ENCODE results near the gene ATF6B. TPM values are rescaled to one million over a fixed set of nuclear protein-coding genes. Genes with fewer than 3 reads are reported as not detected.

Gene ATF6B
- polyA plus RNA-seq, 4 donors = 15.4 to 89.5 (median 45.8) TPM

DNA sequence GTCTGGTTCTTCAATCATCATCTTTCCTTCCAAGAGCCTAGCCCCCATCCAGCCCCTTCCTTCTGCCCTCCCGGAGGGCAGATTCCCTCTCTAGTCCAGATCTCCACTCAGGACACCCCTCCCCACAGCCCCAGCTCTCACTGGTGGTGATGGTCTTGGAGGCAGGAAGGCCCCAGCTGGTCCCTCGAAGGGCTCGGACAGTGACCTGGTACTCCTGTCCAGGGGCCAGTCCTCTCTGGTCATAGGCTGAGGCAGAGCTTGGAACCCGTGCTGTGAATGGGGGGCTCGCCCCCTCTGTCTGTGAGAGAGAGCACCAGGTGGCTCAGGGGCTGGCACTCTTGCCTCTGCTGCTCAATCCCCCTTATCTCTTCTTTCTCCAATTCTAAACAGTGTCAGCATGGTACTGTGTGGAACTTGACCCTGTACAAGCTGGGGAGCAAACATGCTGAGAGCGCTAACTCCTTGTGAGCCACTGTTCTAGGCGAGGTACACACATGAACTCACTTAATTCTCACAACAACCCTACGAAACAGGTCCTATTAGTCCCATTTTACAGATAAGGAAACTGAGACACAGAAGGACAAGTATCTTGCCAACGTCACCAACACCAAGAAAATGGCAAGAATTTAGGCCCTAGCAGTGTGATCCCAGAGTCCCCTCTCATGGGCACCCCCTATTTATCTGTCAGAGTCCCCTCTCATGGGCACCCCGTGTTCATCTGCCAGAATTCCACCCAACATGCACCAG, 38.8 kb downstream of the ATF6B start:
- WGBS, 3 donors = 57 to 74% (median 60%) methylated on average over 10 of the region's 10 CpGs
- DNase-seq = peak in 1 of 2 donors; percentile 60
- Histone ChIP-seq H3K4me3 (ENCODE audit: low read depth in 1 of 3, low read length in 3 of 3) (no peak overlapping the region), H3K27ac (ENCODE audit: low read depth in 1 of 3, low read length in 2 of 3) (no peak overlapping the region), H3K36me3 (ENCODE audit: control insufficient read depth in 3 of 3, insufficient read depth in 2 of 3, low read depth in 1 of 3, low read length in 3 of 3) (peaks cover 0 to 1% (median 0%) of the 10 kb centered on the region in 3 donors), H3K4me1 (ENCODE audit: control insufficient read depth in 3 of 3, insufficient read depth in 2 of 3, low read depth in 1 of 3, low read length in 2 of 3) (peaks cover 2 to 45% (median 3%) of the 10 kb centered on the region in 3 donors), H3K9me3 (ENCODE audit: control insufficient read depth in 2 of 2, insufficient read depth in 1 of 2, low read depth in 1 of 2, low read length in 1 of 2) (no peaks in the 10 kb centered on the region), H3K27me3 (ENCODE audit: control insufficient read depth in 3 of 3, insufficient read depth in 3 of 3, low read length in 3 of 3) (peaks cover 0 to 10% (median 0%) of the 10 kb centered on the region in 3 donors)
- no peak for FAIRE-seq

DNA sequence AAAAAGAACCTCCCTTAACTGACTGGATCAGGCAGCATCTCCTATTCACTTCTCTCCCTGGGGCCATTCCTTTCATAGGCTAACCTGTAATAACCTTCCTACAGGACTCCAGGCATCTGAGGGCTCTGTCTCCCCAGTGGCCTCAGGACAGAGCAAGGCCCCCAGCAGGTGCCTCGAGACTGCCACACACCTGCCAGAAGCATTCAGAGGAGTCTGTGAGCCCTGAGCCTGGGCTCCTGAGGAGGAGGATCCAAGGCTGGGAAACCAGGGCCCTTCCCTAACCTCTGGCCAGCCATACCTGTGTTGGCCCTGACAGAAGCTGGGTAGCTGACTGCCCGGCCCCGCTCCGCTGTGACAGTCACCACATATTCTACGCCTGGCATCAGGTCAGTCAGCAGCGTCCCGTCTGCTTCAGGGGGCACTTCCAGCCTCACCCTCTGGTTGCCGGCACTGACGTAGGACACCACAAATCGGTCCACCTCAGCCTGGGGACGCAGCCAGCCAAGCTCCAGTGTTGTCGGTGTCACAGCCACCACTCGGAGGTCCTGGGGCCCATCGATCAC, 39.5 kb downstream of the ATF6B start:
- Histone ChIP-seq H3K4me3 (ENCODE audit: low read depth in 1 of 3, low read length in 3 of 3) (no peak overlapping the region), H3K36me3 (ENCODE audit: control insufficient read depth in 3 of 3, insufficient read depth in 2 of 3, low read depth in 1 of 3, low read length in 3 of 3) (peaks cover 0 to 6% (median 0%) of the 10 kb centered on the region in 3 donors), H3K27ac (ENCODE audit: low read depth in 1 of 3, low read length in 2 of 3) (peak overlapping the region in 1 of 3 donors; percentile 36), H3K27me3 (ENCODE audit: control insufficient read depth in 3 of 3, insufficient read depth in 3 of 3, low read length in 3 of 3) (peaks cover 0 to 10% (median 0%) of the 10 kb centered on the region in 3 donors), H3K9me3 (ENCODE audit: control insufficient read depth in 2 of 2, insufficient read depth in 1 of 2, low read depth in 1 of 2, low read length in 1 of 2) (no peaks in the 10 kb centered on the region), H3K4me1 (ENCODE audit: control insufficient read depth in 3 of 3, insufficient read depth in 2 of 3, low read depth in 1 of 3, low read length in 2 of 3) (peaks cover 2 to 45% (median 3%) of the 10 kb centered on the region in 3 donors)
- 84 to 92% (median 89%) methylated on average over 14 of the region's 14 CpGs for WGBS, 3 donors
- DNase-seq = no peak
- FAIRE-seq = no peak

DNA sequence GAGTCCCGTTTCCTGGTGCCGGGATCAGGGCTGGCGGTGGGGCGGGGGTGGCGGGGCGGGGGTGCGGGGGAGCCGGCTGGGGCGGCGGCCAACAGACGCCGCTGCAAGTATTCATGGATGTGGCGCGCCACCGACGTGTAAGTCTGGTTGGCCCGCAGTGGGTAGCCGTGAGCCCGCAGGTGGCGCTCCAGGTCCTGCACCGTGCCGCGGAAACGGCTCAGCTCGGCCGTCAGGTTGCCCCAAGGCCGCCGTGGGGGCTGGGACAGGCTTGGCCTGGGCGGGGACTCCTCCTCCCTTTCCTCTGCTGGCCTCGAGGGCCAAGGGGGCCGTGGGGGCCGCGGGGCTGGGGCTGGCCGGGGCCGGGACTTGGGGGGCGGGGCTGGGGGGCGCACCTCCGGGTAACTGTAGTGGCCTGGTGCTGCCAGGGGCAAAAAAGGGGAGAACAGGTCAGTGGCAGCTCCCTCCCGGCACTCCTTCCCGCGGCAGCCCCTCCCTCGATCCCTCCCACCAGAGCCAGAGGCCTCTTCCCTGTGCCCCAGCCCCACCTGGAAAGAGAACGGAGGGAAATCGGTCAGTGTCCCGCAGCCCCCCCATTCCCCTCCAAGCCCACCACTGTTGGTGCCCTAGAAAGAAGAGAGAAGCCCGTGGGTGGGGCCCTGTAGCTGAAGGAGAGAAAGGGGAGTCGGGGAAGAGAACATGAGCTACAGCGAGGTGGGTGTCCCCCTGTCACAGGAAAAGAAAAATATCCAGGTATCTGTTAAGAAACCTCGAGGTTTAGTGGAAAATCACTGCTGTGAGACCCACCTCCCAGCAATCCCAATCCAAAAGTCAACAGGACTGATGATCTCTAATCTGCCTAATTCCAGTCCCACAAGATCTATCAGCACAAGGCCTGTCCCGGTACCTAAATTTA, 40.2 kb downstream of the ATF6B start:
- peaks cover 2 to 44% (median 3%) of the 10 kb centered on the region in 3 donors for H3K4me1 ChIP-seq (ENCODE audit: control insufficient read depth in 3 of 3, insufficient read depth in 2 of 3, low read depth in 1 of 3, low read length in 2 of 3)
- H3K9me3 ChIP-seq (ENCODE audit: control insufficient read depth in 2 of 2, insufficient read depth in 1 of 2, low read depth in 1 of 2, low read length in 1 of 2) = no peaks in the 10 kb centered on the region
- peaks cover 0 to 12% (median 0%) of the 10 kb centered on the region in 3 donors for H3K36me3 ChIP-seq (ENCODE audit: control insufficient read depth in 3 of 3, insufficient read depth in 2 of 3, low read depth in 1 of 3, low read length in 3 of 3)
- peak overlapping the region in 2 of 3 donors; percentile 36 to 41 for H3K27ac ChIP-seq (ENCODE audit: low read depth in 1 of 3, low read length in 2 of 3)
- H3K27me3 ChIP-seq (ENCODE audit: control insufficient read depth in 3 of 3, insufficient read depth in 3 of 3, low read length in 3 of 3) = peaks cover 0 to 10% (median 0%) of the 10 kb centered on the region in 3 donors
- FAIRE-seq (no peak), DNase-seq (peak; percentile 78 to 91)
- WGBS, 3 donors = 14 to 25% (median 21%) methylated on average over 32 to 50 of the region's 50 CpGs
- H3K4me3 ChIP-seq (ENCODE audit: low read depth in 1 of 3, low read length in 3 of 3) = no peak overlapping the region

DNA sequence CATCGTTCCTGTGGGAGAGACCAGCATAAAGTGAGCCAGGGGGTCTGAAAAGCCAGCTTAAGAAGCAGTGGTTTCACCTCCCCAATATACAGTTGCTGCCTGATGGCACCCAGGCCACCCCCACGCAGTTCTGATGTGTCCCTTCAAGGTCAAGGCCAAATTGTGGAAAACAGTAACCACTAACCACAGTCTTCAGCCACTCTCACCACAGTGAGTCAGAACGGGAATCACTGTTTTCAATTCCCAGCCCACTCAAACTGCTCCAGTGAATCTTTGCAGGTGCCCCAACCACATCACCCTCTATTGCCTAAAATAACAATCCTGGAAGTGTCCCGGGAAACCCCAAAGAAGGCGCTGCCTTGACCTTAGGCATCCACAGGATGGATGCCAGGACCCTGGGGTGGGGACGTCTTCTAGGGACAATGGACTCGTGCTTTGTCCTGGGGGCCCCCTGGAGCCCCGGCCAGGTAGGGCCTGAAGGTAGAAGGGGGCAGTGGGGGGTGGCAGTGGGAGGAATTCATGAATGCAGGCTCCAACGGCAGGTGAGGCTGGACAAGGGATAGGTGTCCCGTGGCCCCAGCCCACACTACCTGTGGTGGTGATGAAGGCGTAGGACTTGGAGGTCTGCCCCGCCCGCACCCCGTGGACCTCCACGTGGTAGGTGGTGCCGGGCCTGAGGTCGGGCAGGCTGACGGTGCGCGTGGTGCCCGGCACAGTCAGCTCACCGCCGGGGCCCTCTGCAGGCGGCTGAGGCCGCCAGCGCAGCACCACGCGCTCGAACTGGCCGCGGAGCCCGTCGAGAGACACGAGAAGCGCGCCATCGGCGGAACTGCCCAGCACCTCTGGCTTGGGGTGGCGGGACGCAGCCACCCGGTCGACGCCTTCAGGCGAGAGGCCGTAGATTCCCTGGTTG, 41.1 kb downstream of the ATF6B start:
- H3K4me3 ChIP-seq (ENCODE audit: low read depth in 1 of 3, low read length in 3 of 3) = no peak overlapping the region
- peaks cover 2 to 41% (median 3%) of the 10 kb centered on the region in 3 donors for H3K4me1 ChIP-seq (ENCODE audit: control insufficient read depth in 3 of 3, insufficient read depth in 2 of 3, low read depth in 1 of 3, low read length in 2 of 3)
- H3K9me3 ChIP-seq (ENCODE audit: control insufficient read depth in 2 of 2, insufficient read depth in 1 of 2, low read depth in 1 of 2, low read length in 1 of 2) = no peaks in the 10 kb centered on the region
- peaks cover 0 to 10% (median 0%) of the 10 kb centered on the region in 3 donors for H3K27me3 ChIP-seq (ENCODE audit: control insufficient read depth in 3 of 3, insufficient read depth in 3 of 3, low read length in 3 of 3)
- FAIRE-seq (no peak), DNase-seq (peak in 1 of 2 donors; percentile 52)
- peaks cover 0 to 19% (median 0%) of the 10 kb centered on the region in 3 donors for H3K36me3 ChIP-seq (ENCODE audit: control insufficient read depth in 3 of 3, insufficient read depth in 2 of 3, low read depth in 1 of 3, low read length in 3 of 3)
- WGBS, 3 donors = 35 to 43% (median 42%) methylated on average over 39 to 45 of the region's 45 CpGs
- peak overlapping the region in 1 of 3 donors; percentile 18 for H3K27ac ChIP-seq (ENCODE audit: low read depth in 1 of 3, low read length in 2 of 3)

DNA sequence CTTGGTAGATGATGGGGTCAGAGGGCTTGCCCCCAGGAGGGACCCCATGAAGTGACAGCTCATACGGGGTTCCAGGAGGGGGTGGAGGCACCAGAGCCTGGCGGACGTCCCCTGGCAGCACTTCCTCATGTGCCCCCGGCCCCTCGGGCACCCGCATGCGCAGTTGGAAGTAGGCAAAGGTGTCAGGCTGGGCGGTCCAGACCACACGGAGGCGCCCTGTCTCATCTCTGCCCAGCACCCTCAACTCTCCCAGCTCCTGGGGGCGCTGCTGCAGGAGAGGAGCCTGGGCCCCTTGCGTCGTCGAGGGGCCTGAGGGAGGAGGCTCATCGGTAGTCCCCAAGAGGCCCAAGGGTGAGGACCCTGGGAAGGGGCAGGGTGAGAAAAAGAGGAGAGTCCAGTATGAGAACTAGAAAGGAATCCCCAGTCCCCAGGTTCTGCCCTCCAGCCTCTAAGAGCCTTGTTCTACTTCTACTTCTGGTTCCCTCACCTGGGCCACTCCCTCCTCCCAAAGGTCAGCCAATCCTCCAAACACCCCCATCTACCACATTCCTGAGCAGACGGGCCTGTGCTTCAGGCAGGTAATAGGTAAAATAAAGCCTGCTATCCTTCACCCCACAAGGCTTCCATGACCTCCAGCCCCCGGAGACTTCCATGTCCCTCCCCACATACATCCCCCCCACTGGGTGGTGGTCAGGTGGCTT, 42.1 kb downstream of the ATF6B start:
- Histone ChIP-seq H3K36me3 (ENCODE audit: control insufficient read depth in 3 of 3, insufficient read depth in 2 of 3, low read depth in 1 of 3, low read length in 3 of 3) (peaks cover 0 to 21% (median 0%) of the 10 kb centered on the region in 3 donors), H3K4me3 (ENCODE audit: low read depth in 1 of 3, low read length in 3 of 3) (no peak overlapping the region), H3K27ac (ENCODE audit: low read depth in 1 of 3, low read length in 2 of 3) (peak overlapping the region in 1 of 3 donors; percentile 2), H3K27me3 (ENCODE audit: control insufficient read depth in 3 of 3, insufficient read depth in 3 of 3, low read length in 3 of 3) (peaks cover 0 to 10% (median 0%) of the 10 kb centered on the region in 3 donors), H3K9me3 (ENCODE audit: control insufficient read depth in 2 of 2, insufficient read depth in 1 of 2, low read depth in 1 of 2, low read length in 1 of 2) (no peaks in the 10 kb centered on the region), H3K4me1 (ENCODE audit: control insufficient read depth in 3 of 3, insufficient read depth in 2 of 3, low read depth in 1 of 3, low read length in 2 of 3) (peaks cover 2 to 41% (median 3%) of the 10 kb centered on the region in 3 donors)
- no peak for FAIRE-seq
- WGBS, 3 donors = 75 to 79% (median 78%) methylated on average over 17 of the region's 17 CpGs
- peak; percentile 66 to 77 for DNase-seq

DNA sequence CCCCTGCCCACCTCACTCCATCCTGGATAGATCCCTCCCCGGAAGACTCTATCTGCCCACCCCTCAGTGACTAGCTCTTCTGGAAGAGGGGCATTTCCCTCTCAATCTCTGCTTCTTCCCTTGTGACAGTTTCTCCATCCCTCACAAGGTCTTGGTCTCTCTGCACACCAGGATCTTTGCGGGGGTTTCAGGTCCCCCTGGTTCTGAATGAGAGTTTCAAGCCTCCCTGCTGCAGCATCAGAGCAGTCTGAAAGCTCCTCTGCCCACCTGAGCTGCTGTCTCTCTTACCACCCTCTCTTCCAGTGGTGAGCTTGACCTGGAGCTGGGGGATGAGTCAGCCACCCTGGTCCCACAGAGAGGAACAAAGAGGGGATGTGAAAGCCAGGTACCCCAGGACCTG, 43.3 kb downstream of the ATF6B start:
- H3K4me1 ChIP-seq (ENCODE audit: control insufficient read depth in 3 of 3, insufficient read depth in 2 of 3, low read depth in 1 of 3, low read length in 2 of 3) = peaks cover 2 to 40% (median 3%) of the 10 kb centered on the region in 3 donors
- no peak for DNase-seq
- no peak for FAIRE-seq
- H3K9me3 ChIP-seq (ENCODE audit: control insufficient read depth in 2 of 2, insufficient read depth in 1 of 2, low read depth in 1 of 2, low read length in 1 of 2) = no peaks in the 10 kb centered on the region
- peaks cover 0 to 10% (median 0%) of the 10 kb centered on the region in 3 donors for H3K27me3 ChIP-seq (ENCODE audit: control insufficient read depth in 3 of 3, insufficient read depth in 3 of 3, low read length in 3 of 3)
- H3K36me3 ChIP-seq (ENCODE audit: control insufficient read depth in 3 of 3, insufficient read depth in 2 of 3, low read depth in 1 of 3, low read length in 3 of 3) = peaks cover 0 to 25% (median 0%) of the 10 kb centered on the region in 3 donors
- no peak overlapping the region for H3K4me3 ChIP-seq (ENCODE audit: low read depth in 1 of 3, low read length in 3 of 3)
- H3K27ac ChIP-seq (ENCODE audit: low read depth in 1 of 3, low read length in 2 of 3) = no peak overlapping the region
- WGBS, 3 donors = 89 to 96% (median 94%) methylated on average over 2 of the region's 2 CpGs

Measured in small intestine (tissue), 7 donors.